Cardiac muscle cell (in vitro differentiated cells and primary cell): ENCODE results near the gene ANKH. TPM values are rescaled to one million over a fixed set of nuclear protein-coding genes. Genes with fewer than 3 reads are reported as not detected.

Experiments used
- DNase-seq, 2 donors: peaks; one replicate each; pipeline versions ENCODE4 v3.0.0 to v3.0.0-alpha.2; 2010 to 2017; ENCODE audit warnings: low read depth in 1 of 2, low spot score in 1 of 2
- H3K27ac ChIP-seq: fragments of 200-600 bp; sonication (generic); 2 replicates; pipeline ENCODE4 v1.5.1; 2016
- H3K27me3 ChIP-seq: fragments of 200-600 bp; sonication (generic); 2 replicates; pipeline ENCODE4 v1.6.0; 2016; ENCODE audit warnings: control low read depth
- H3K36me3 ChIP-seq: fragments of 200-600 bp; sonication (generic); 2 replicates; pipeline ENCODE4 v1.5.1; 2016; ENCODE audit warnings: control low read depth
- H3K4me1 ChIP-seq: fragments of 200-600 bp; sonication (generic); 2 replicates; pipeline ENCODE4 v1.8.1; 2017; ENCODE audit warnings: low read depth, mild to moderate bottlenecking, mixed run types
- H3K4me3 ChIP-seq: fragments of 200-600 bp; sonication (generic); 2 replicates; pipeline ENCODE4 v1.5.1; 2016; ENCODE audit warnings: mild to moderate bottlenecking
- H3K9me3 ChIP-seq: fragments of 200-600 bp; sonication (generic); 2 replicates; pipeline ENCODE4 v1.5.1; 2017; ENCODE audit warnings: low read depth, mild to moderate bottlenecking, control low read depth
- CTCF ChIP-seq: IDR thresholded peaks from 2 replicates; pipeline ENCODE4 v1.5.1; 2012; ENCODE audit warnings: low read depth, mild to moderate bottlenecking, low read length
- polyA plus RNA-seq: library from polyadenylated mRNA; unstranded; fragments of >200 nt; fragmentation: Nextera tagmentation; extraction: Ambion mirVana; gene quantifications from 2 replicates; pipeline ENCODE4 v1.2.1, GENCODE V29; 2016
- total RNA-seq: library from RNA; depleted of rRNA; stranded (reverse); fragments of >200 nt; gene quantifications from 2 replicates; pipeline ENCODE4 v1.2.3, GENCODE V29; 2016

ANKH gene
- total and polyA plus RNA-seq, 2 experiments from 2014 or later: 26.6 to 48.1 TPM

DNA sequence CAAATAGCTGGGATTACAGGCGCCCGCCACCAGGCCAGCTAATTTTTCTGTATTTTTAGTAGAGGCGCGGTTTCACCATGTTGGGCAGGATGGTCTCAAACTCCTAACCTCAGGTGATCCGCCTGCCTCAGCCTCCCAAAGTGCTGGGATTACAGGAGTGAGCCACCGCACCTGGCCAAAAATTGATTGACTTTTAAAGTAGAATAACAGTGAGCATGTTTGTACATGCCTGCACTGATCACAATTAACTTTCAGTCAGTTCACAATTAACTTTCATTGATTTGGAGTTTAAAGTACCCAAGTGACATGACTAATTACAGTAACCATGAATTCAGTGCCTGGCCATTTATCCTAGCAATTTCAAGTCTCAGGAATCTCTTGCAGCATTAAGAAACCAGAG is 61.3 kb downstream of the ANKH start:
- no peak overlapping the region for H3K4me3 ChIP-seq
- no peak overlapping the region for H3K27ac ChIP-seq
- H3K9me3 ChIP-seq: no peaks in the 10 kb centered on the region
- no peak for DNase-seq
- TF ChIP-seq CTCF: no peak
- H3K36me3 ChIP-seq: no peaks in the 10 kb centered on the region
- H3K4me1 ChIP-seq: no peaks in the 10 kb centered on the region
- H3K27me3 ChIP-seq: no peaks in the 10 kb centered on the region

DNA sequence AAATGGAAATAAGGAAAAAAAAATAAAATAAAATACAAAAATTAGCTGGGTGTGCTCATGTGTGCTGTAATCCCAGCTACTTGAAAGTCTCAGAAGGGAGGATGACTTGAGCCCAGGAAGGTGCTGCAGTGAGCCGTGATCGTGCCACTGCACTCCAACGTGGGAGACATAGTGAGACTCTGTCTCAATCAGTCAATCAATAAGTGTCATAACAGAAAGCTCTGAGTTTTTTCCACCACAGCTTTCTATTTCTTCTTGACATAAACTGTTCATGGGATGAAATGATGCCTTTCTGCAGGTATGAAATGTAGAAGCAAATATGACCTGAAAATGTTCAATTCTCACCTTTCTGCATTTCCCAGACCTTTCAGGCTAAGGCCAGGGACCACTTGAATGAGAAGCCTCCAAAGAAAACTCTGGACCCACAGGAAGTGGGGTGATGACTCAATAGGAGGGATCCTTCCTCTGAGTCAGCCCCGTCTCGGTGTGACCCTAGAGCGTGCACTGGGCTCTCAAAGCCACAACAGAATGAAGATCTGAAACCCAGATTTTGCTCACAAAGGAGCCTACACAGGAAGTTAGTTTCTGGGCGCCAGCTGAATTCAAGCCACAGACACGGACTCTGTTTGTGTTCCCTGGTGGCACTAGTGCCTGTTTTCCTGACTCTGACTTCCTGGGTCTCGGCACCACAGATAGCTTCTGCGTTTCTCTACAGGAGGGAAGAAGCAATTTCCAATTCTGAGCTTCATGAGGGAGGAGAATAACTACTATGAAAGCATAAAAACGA is 62.0 kb downstream of the ANKH start:
- no peak overlapping the region for H3K27ac ChIP-seq
- H3K4me1 ChIP-seq: no peaks in the 10 kb centered on the region
- TF ChIP-seq CTCF: no peak
- H3K27me3 ChIP-seq: no peaks in the 10 kb centered on the region
- no peaks in the 10 kb centered on the region for H3K9me3 ChIP-seq
- DNase-seq: peak in 1 of 2 donors; percentile 79
- no peak overlapping the region for H3K4me3 ChIP-seq
- no peaks in the 10 kb centered on the region for H3K36me3 ChIP-seq

- H3K27ac ChIP-seq: no peak overlapping the region
- DNase-seq: no peak
- no peaks in the 10 kb centered on the region for H3K9me3 ChIP-seq
- no peaks in the 10 kb centered on the region for H3K4me1 ChIP-seq
- H3K36me3 ChIP-seq: no peaks in the 10 kb centered on the region
- no peaks in the 10 kb centered on the region for H3K27me3 ChIP-seq
- TF ChIP-seq CTCF: no peak
- H3K4me3 ChIP-seq: no peak overlapping the region
These were observed 64.1 kb downstream of the ANKH start for GRCh38 chr5:14807471-14807870.

- peak in 1 of 2 donors; percentile 57 for DNase-seq
- Histone ChIP-seq H3K4me1 (no peaks in the 10 kb centered on the region), H3K27me3 (no peaks in the 10 kb centered on the region), H3K36me3 (no peaks in the 10 kb centered on the region), H3K9me3 (no peaks in the 10 kb centered on the region), H3K4me3 (no peak overlapping the region), H3K27ac (no peak overlapping the region)
- TF ChIP-seq CTCF: no peak
These were observed 65.1 kb downstream of the ANKH start for GRCh38 chr5:14806456-14806855.

DNA sequence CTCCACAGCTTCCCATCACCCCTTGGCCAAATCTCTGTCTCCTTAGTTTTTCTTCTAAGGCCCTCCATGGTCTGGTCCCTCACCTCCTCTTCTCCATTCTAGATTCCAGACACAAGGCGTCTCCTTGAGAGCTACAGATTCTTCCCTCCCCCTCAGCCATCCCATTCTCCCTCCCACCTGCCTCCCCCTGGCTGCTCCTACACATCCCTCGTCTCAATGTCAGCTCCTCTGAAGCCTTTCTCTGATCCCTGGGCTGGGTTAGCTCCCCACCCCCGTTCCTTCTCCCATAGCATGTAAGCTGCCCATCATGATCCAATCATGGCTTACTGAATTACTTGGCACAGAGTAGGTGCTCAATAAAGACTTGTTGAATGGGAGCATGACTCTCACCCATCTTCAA is 69.0 kb downstream of the ANKH start:
- no peak for TF ChIP-seq CTCF
- Histone ChIP-seq H3K27me3 (no peaks in the 10 kb centered on the region), H3K36me3 (no peaks in the 10 kb centered on the region), H3K4me3 (no peak overlapping the region), H3K9me3 (no peaks in the 10 kb centered on the region), H3K4me1 (no peaks in the 10 kb centered on the region), H3K27ac (no peak overlapping the region)
- no peak for DNase-seq
